ENCODE results near the gene NDUFC2. TPM values are rescaled to one million over a fixed set of nuclear protein-coding genes. Genes with fewer than 3 reads are reported as not detected.

NDUFC2 gene
- total RNA-seq, result 236 and 251 TPM in 2 replicates
- long read RNA-seq, transcript NDUFC2-201 (3 exons, 2,518 nt), result major isoform, 73 of 106 reads
- long read RNA-seq, partial matches to known transcripts, result 1 of 106 reads
- long read RNA-seq, other reads (novel, unspliced or antisense), result 31 of 106 reads

DNA sequence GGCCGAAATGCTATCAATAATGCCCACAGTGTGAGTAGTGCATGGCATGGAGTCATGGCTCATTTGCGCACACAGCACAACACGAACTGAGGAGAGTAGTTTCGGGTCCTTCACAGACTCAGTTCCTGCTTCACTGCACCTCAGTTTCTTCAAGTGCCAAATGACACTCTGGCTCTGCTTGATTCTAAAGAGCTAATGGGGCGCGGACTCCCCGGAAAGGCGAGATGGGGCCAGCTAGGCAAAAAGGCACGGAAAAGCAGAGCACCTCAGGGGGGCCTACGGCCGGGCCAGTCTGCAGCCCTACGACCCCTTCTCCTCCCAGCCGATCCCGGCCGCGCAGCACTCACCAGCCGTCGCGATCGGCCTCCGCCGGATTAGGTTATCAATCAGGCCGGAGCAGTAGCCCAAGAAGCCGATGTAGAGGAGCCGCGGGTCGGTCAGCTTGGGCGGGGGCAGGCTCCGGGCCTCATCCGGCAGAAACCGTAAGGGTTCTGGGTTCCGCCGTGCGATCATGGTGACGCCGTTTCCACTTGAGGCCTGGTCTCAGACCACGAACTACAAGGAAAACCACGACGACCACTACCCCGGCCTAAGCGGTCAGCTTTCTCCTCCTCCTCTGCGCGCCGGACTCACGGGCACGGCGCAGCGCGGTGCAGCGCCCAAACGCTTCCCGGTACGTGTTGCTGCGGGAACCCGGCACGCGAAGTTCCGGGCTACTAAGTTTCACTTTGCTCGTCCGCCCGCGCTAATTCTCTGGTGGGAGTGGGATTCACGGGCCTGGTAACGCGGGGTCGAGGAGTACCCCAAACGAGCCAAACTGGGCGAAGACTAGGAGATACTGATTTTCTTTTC lies at the start of gene NDUFC2:
Gene NDUFC2, minus strand, starts transcription at position 631 of the 852 bp plus-strand sequence. Its CDS starts 118 bp downstream, at position 513.
- peak within 1 kb of the TSS; percentile 95 for H3K4me3 Mint-ChIP-seq
- peaks cover 7% of the 10 kb centered on the region for H3K36me3 Mint-ChIP-seq (ENCODE audit: low read depth)
- TF ChIP-seq, protein P1, sequence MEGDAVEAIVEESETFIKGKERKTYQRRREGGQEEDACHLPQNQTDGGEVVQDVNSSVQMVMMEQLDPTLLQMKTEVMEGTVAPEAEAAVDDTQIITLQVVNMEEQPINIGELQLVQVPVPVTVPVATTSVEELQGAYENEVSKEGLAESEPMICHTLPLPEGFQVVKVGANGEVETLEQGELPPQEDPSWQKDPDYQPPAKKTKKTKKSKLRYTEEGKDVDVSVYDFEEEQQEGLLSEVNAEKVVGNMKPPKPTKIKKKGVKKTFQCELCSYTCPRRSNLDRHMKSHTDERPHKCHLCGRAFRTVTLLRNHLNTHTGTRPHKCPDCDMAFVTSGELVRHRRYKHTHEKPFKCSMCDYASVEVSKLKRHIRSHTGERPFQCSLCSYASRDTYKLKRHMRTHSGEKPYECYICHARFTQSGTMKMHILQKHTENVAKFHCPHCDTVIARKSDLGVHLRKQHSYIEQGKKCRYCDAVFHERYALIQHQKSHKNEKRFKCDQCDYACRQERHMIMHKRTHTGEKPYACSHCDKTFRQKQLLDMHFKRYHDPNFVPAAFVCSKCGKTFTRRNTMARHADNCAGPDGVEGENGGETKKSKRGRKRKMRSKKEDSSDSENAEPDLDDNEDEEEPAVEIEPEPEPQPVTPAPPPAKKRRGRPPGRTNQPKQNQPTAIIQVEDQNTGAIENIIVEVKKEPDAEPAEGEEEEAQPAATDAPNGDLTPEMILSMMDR (conservative IDR thresholded peaks at IDR 0.05), result no peak
- DNase-seq (ENCODE audit: low read depth, low spot score), result peak; percentile 69
- no peaks in the 10 kb centered on the region for H3K9me3 Mint-ChIP-seq
- peak within 1 kb of the TSS; percentile 99 for H3K27ac Mint-ChIP-seq (ENCODE audit: unreplicated experiment)
- H3K4me1 Mint-ChIP-seq, result peaks cover 42% of the 10 kb centered on the region
- H3K27me3 Mint-ChIP-seq (ENCODE audit: low read depth), result peaks cover 2% of the 10 kb centered on the region

DNA sequence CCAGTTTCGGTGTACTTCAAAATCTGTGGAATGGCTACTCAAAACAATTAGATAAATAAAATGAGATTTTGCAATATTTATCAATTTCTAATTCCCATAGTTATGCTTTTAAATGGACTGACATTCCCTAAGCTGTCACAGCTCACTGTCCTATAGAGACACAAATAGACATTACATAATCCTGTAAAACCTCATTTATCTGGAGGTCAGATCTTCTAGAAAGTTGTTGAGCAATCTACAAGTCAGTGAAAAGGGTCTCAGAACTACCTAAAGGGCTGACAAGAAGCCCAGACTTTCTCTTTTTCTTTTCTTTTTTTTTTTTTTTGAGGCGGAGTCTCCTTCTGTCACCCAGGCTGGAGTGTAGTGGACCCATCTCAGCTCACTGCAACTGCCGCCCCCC lies 47.7 kb upstream of the NDUFC2 start:
- Mint-ChIP-seq H3K27me3 (ENCODE audit: low read depth) (no peaks in the 10 kb centered on the region), H3K4me3 (no peak overlapping the region), H3K9me3 (no peaks in the 10 kb centered on the region), H3K4me1 (peaks cover 5% of the 10 kb centered on the region), H3K27ac (ENCODE audit: unreplicated experiment) (no peak overlapping the region), H3K36me3 (ENCODE audit: low read depth) (peaks cover 6% of the 10 kb centered on the region)
- TF ChIP-seq, protein P1 (conservative IDR thresholded peaks at IDR 0.05), result no peak
- no peak for DNase-seq (ENCODE audit: low read depth, low spot score)

DNA sequence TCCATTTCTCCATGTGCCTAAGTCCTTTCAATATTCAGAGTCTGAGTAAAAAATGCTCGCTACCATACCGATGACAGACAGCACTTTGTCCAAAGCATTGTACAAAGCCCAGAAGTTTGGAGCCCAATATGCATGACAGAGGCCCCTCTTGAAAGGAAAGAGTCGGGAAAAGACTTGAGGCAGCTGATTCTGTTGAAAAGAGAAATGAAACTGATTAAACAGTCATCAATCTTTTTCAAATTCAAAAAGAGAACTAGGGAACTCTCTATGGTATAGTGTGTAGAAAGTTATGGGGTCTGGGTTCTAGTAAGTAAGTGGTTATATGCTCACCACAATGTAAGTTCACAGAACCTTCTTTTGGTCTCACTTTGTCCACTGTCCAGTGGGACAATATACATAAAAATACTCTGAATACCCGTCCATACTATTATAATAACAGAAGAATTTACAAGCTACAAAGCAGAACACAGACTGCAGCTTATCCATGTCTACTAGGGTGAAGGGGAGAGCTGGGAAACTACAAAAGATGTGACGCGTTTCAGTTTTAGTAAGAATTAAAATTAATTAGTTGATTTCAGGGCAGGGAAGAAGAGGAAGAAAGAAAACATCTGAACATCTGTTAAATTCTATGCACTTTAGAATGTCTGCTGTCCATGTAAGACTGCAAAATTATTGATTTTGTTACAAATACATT lies 33.1 kb upstream of the NDUFC2 start:
- no peaks in the 10 kb centered on the region for H3K27me3 Mint-ChIP-seq (ENCODE audit: low read depth)
- H3K36me3 Mint-ChIP-seq (ENCODE audit: low read depth), result peaks cover 11% of the 10 kb centered on the region
- no peaks in the 10 kb centered on the region for H3K9me3 Mint-ChIP-seq
- no peak for DNase-seq (ENCODE audit: low read depth, low spot score)
- peak overlapping the region; percentile 3 for H3K4me3 Mint-ChIP-seq
- H3K4me1 Mint-ChIP-seq, result peaks cover 30% of the 10 kb centered on the region
- peak overlapping the region; percentile 54 for H3K27ac Mint-ChIP-seq (ENCODE audit: unreplicated experiment)
- TF ChIP-seq, protein P1 (conservative IDR thresholded peaks at IDR 0.05), result no peak

DNA sequence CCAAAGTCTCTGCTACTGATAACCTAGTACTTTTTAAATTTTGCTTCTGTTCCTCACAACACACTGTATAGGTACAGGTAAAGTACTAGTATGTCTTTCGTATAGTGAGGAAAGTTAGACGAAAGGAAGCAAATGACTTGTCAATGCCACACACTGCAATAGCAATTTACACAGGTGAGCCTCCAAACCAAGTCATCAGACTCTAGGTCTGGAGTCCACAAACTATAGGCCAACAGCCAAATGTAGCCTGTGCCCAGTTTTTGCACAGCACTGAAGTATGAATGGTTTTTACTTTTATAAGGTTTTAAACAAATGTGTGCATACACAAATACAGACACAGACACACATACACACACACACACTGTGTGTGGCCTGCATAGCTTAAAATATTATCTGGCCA lies 31.6 kb upstream of the NDUFC2 start:
- no peaks in the 10 kb centered on the region for H3K27me3 Mint-ChIP-seq (ENCODE audit: low read depth)
- H3K36me3 Mint-ChIP-seq (ENCODE audit: low read depth), result peaks cover 12% of the 10 kb centered on the region
- no peak overlapping the region for H3K27ac Mint-ChIP-seq (ENCODE audit: unreplicated experiment)

DNA sequence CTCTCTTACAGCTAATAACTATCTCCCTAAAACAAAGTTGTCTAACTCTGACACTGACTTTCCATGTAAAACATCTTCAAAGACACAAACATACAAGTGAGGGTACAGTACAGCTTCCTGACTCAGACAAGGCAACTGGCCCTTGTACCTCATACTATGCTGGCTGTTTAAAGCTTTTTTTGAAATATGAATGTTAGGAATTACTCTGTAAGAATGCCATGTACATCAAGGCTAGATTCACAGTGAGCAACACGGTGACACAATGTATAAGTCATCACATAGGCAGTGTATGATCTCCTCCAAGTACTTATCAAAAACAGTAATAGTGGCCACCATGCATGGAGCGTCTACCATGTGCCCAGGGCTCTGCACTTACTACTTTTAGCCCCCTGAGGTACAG lies 31.2 kb upstream of the NDUFC2 start:
- H3K4me3 Mint-ChIP-seq, result no peak overlapping the region
- no peaks in the 10 kb centered on the region for H3K9me3 Mint-ChIP-seq
- H3K4me1 Mint-ChIP-seq, result peaks cover 30% of the 10 kb centered on the region
- DNase-seq (ENCODE audit: low read depth, low spot score), result no peak
- TF ChIP-seq, protein P1 (conservative IDR thresholded peaks at IDR 0.05), result no peak
- H3K27ac Mint-ChIP-seq (ENCODE audit: unreplicated experiment), result peak overlapping the region; percentile 82
- H3K36me3 Mint-ChIP-seq (ENCODE audit: low read depth), result peaks cover 12% of the 10 kb centered on the region
- H3K27me3 Mint-ChIP-seq (ENCODE audit: low read depth), result no peaks in the 10 kb centered on the region

More for the DNA sequence above, 31.6 kb upstream of the NDUFC2 start:
- no peak for DNase-seq (ENCODE audit: low read depth, low spot score)
- TF ChIP-seq, protein P1 (conservative IDR thresholded peaks at IDR 0.05), result no peak
- H3K9me3 Mint-ChIP-seq, result no peaks in the 10 kb centered on the region
- H3K4me3 Mint-ChIP-seq, result no peak overlapping the region
- H3K4me1 Mint-ChIP-seq, result peaks cover 30% of the 10 kb centered on the region

All from neural crest cell (in vitro differentiated cells).